ENCODE data around the gene MACF1. TPM values are rescaled to one million over a fixed set of nuclear protein-coding genes. Genes with fewer than 3 reads are reported as not detected.

The MACF1 gene
- total RNA-seq, 2 experiments from 2014 or later, result 319 to 488 TPM

Other genes with a start within 250 kb of the MACF1 start
- 10 to 100 TPM; 47.0 to 59.1 TPM for gene AKIRIN1, start 213.4 kb upstream of the MACF1 start, total RNA-seq
- 100 to 1,000 TPM; 122 to 142 TPM for gene NDUFS5, start 178.3 kb upstream of the MACF1 start, total RNA-seq